B cell (primary cell): Measurements from ENCODE around the gene C3orf70. TPM values are rescaled to one million over a fixed set of nuclear protein-coding genes. Genes with fewer than 3 reads are reported as not detected.

ENCODE experiments used
- ATAC-seq: fragments of 200-7000 bp; cut with Tn5 transposase; one replicate; pipeline ENCODE4 v1.10.0; 2021; ENCODE audit warnings: low read depth, mild to moderate bottlenecking, moderate number of reproducible peaks, moderate library complexity
- CTCF ChIA-PET: fragments of 350-600 bp; sonication (Branson Sonifier 250); formaldehyde crosslinking; loops from one replicate; lab custom pipeline; 2021; ENCODE audit warnings: antibody characterized with exemption, inconsistent platforms; lab: Charles Lee
- POLR2A ChIA-PET: fragments of 350-600 bp; sonication (Branson Sonifier 250); formaldehyde crosslinking; loops from one replicate; lab custom pipeline; 2021; ENCODE audit warnings: antibody characterized with exemption; lab: Charles Lee
- DNase-seq: peaks from one replicate; pipeline ENCODE4 v3.0.0; 2013
- H2AFZ ChIP-seq: 2 replicates; pipeline ENCODE4 v1.6.1; 2012; ENCODE audit warnings: mild to moderate bottlenecking, low read depth, low read length; ENCODE audit not compliant: insufficient read depth, poor library complexity, severe bottlenecking
- H3K27ac ChIP-seq, 2 donors: 1 replicate in 1 of 2; 2 replicates in 1 of 2; pipeline ENCODE4 v1.5.1; 2012 to 2013; ENCODE audit warnings: low read length in 2 of 2, mild to moderate bottlenecking in 2 of 2, moderate library complexity in 1 of 2
- H3K27me3 ChIP-seq, 4 experiments: fragments of 200-600 bp in 1 of 4; sonication (generic) in 1 of 4; replicated peaks in 1 of 4; 1 replicate in 2 of 4; 2 replicates in 2 of 4; pipeline versions ENCODE4 v1.6.1 to v1.7.0; 2013 to 2016; ENCODE audit warnings: low read length in 3 of 4, mild to moderate bottlenecking in 2 of 4, mixed read lengths in 1 of 4, moderate library complexity in 1 of 4; ENCODE audit not compliant: insufficient read depth in 4 of 4, control insufficient read depth in 3 of 4; ENCODE audit errors: control extremely low read depth in 1 of 4
- H3K36me3 ChIP-seq, 2 experiments: replicated peaks in 1 of 2; 1 replicate in 1 of 2; 2 replicates in 1 of 2; pipeline versions ENCODE4 v1.6.1 to v1.7.1; 2013; ENCODE audit warnings: low read length in 1 of 2; ENCODE audit not compliant: insufficient read depth in 2 of 2, control insufficient read depth in 1 of 2; ENCODE audit errors: control extremely low read depth in 1 of 2, extremely low read depth in 1 of 2
- H3K4me1 ChIP-seq, 2 donors: fragments of 200-600 bp in 1 of 2; sonication (generic) in 1 of 2; 1 replicate in 1 of 2; 2 replicates in 1 of 2; pipeline versions ENCODE4 v1.5.1 to v1.6.1; 2013 to 2017; ENCODE audit warnings: low read length in 2 of 2; ENCODE audit not compliant: control insufficient read depth in 2 of 2, insufficient read depth in 2 of 2
- H3K4me2 ChIP-seq: replicated peaks from 2 replicates; pipeline ENCODE3; 2012; ENCODE audit warnings: mild to moderate bottlenecking, low read depth, low read length; ENCODE audit not compliant: poor library complexity, severe bottlenecking
- H3K4me3 ChIP-seq, 5 experiments: fragments of 200-600 bp in 1 of 5; sonication (generic) in 1 of 5; 1 replicate in 3 of 5; 2 replicates in 2 of 5; pipeline versions ENCODE4 v1.5.1 to v1.7.0; 2011 to 2016; ENCODE audit warnings: low read length in 4 of 5, mild to moderate bottlenecking in 4 of 5, low read depth in 2 of 5, control low read depth in 1 of 5, moderate library complexity in 1 of 5; ENCODE audit not compliant: insufficient read depth in 1 of 5; ENCODE audit errors: control extremely low read depth in 1 of 5, extremely low read depth in 1 of 5
- H3K79me2 ChIP-seq: fragments of 200-600 bp; sonication (generic); one replicate; pipeline ENCODE4 v1.6.0; 2016; ENCODE audit warnings: low read length; ENCODE audit not compliant: control insufficient read depth, insufficient read depth
- H3K9ac ChIP-seq: fragments of 200-600 bp; sonication (generic); 2 replicates; pipeline ENCODE4 v1.6.1; 2017; ENCODE audit warnings: mild to moderate bottlenecking, low read length, moderate library complexity
- H3K9me3 ChIP-seq, 3 donors: one replicate each; pipeline versions ENCODE4 v1.6.1 to v1.7.1; 2013; ENCODE audit warnings: low read length in 2 of 3; ENCODE audit not compliant: control insufficient read depth in 2 of 3, insufficient read depth in 1 of 3; ENCODE audit errors: control extremely low read depth in 1 of 3
- H4K20me1 ChIP-seq: 2 replicates; pipeline ENCODE4 v1.6.0; 2012; ENCODE audit warnings: mild to moderate bottlenecking, low read length; ENCODE audit not compliant: insufficient read depth, control insufficient read depth, poor library complexity, severe bottlenecking
- H3K27ac Mint-ChIP-seq: one replicate; pipeline ENCODE4 v1.8.0; 2021; ENCODE audit warnings: mixed read lengths
- H3K27me3 Mint-ChIP-seq: one replicate; pipeline ENCODE4 v1.8.0; 2021; ENCODE audit warnings: mixed read lengths
- H3K4me1 Mint-ChIP-seq: one replicate; pipeline ENCODE4 v1.8.0; 2021; ENCODE audit warnings: mixed read lengths
- H3K4me3 Mint-ChIP-seq: one replicate; pipeline ENCODE4 v1.8.0; 2021; ENCODE audit warnings: mixed read lengths
- H3K9me3 Mint-ChIP-seq: one replicate; pipeline ENCODE4 v1.8.0; 2022; ENCODE audit warnings: mixed read lengths; ENCODE audit not compliant: insufficient read depth
- EZH2 ChIP-seq: IDR thresholded peaks from 2 replicates; pipeline ENCODE4 v1.6.1; 2012; ENCODE audit warnings: borderline replicate concordance, low read depth, mild to moderate bottlenecking, moderate library complexity, low read length; ENCODE audit not compliant: insufficient read depth, poor library complexity, severe bottlenecking
- WGBS: methylation state at CpG from one replicate; pipeline ENCODE4 v1.1.5; 2013; ENCODE audit warnings: missing lambda C conversion rate; ENCODE audit not compliant: insufficient coverage; 5-methylcytosine and 5-hydroxymethylcytosine counted together
- intact Hi-C: fragments of 100-400 bp; cut with micrococcal nuclease; formaldehyde crosslinking; loops from one replicate; pipeline ENCODE4 v1.10.0; 2022
- polyA plus RNA-seq: library from polyadenylated mRNA; depleted of rRNA; stranded (reverse); fragments of >200 nt; gene quantifications from 2 replicates; pipeline ENCODE4 v1.2.3, GENCODE V29; 2012
- total RNA-seq, 2 donors: library from RNA; stranded (reverse); fragments of 120-200 nt in 1 of 2; gene quantifications; 1 replicate in 1 of 2; 2 replicates in 1 of 2; pipeline versions ENCODE4 v1.2.3 to v1.2.4, GENCODE V29; 2013 to 2022
- TF ChIP-seq, protein P1 (sequence below): fragments of 200-600 bp; IDR thresholded peaks from one replicate; pipeline ENCODE4 v1.8.0; 2022; ENCODE audit warnings: antibody characterized with exemption, mild to moderate bottlenecking

Gene C3orf70
- total and polyA plus RNA-seq, 2 donors (not counting 1 experiment from before 2014, with no cell fraction given): not detected

DNA sequence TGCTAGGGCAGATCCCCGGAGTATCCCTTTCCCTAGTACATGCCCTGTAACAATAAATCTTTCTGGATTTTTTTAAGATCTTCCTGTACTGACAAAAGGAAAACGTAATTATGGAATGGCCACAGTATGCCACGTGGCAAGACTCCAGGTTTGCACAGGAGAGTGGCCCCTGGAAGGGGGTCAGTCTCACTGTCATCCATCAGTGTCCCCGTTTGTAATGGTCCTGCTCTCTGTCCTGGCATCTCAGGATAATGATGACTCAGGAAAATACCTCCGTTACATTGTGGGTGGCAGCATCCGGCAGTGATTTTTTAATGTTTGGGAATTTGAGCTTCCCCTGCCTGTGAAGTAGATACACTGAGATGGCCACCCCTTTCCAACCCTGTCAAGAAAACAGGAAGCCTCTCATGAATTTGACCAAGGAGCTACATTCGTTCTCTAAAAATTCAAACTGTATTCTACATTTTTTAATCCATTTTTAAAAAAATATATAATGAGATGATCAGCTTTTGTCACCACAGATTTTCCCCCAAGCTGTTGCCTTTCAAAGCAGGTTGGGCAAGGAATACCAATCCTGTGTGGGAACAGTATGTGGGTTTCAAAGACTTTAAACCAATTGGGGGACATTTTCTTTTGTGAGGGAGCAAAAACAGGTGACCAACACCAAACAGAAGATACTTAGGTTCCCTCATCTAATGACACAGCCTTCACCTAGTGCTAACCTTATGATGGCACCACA, 110.4 kb downstream of the C3orf70 start:
- ChIA-PET CTCF (no interaction called here), POLR2A (no interaction called here)
- H3K9me3 Mint-ChIP-seq: peaks cover 2% of the 10 kb centered on the region

DNA sequence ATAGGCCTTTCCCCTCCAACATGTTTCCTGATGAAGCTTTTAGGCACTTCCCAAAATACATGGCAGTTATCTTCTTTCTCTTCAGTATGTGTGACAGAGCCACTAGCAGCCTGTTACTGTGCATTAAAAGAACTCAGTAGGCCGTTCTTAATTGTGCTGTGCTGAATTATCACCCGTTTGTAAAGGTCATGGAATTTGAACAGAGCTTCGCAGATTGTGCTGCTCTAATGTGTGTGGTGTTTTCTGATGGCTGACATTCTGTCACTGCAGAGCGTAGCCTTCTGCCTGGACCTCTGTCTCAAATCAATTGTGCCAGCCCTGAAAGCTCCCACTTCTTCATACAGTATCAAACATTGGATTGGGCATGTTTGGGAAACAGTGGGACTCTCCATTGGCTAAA, 111.3 kb downstream of the C3orf70 start:
- no peak overlapping the region for H3K27ac Mint-ChIP-seq
- Histone ChIP-seq H3K36me3 (peaks cover 0 to 10% of the 10 kb centered on the region in 2 experiments), H3K27me3 (no peaks in the 10 kb centered on the region), H3K4me2 (no peak overlapping the region), H3K4me1 (no peaks in the 10 kb centered on the region), H4K20me1 (no peaks in the 10 kb centered on the region), H3K27ac (no peak overlapping the region), H3K79me2 (no peaks in the 10 kb centered on the region), H2AFZ (no peak overlapping the region), H3K4me3 (no peak overlapping the region), H3K9me3 (peaks cover 0 to 4% (median 0%) of the 10 kb centered on the region in 3 donors), H3K9ac (no peak overlapping the region)
- H3K27me3 Mint-ChIP-seq: no peaks in the 10 kb centered on the region
- ChIA-PET CTCF (no interaction called here), POLR2A (no interaction called here)
- TF ChIP-seq EZH2: no peak
- TF ChIP-seq, protein P1, sequence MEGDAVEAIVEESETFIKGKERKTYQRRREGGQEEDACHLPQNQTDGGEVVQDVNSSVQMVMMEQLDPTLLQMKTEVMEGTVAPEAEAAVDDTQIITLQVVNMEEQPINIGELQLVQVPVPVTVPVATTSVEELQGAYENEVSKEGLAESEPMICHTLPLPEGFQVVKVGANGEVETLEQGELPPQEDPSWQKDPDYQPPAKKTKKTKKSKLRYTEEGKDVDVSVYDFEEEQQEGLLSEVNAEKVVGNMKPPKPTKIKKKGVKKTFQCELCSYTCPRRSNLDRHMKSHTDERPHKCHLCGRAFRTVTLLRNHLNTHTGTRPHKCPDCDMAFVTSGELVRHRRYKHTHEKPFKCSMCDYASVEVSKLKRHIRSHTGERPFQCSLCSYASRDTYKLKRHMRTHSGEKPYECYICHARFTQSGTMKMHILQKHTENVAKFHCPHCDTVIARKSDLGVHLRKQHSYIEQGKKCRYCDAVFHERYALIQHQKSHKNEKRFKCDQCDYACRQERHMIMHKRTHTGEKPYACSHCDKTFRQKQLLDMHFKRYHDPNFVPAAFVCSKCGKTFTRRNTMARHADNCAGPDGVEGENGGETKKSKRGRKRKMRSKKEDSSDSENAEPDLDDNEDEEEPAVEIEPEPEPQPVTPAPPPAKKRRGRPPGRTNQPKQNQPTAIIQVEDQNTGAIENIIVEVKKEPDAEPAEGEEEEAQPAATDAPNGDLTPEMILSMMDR: no peak
- 100% methylated on average over 2 of the region's 4 CpGs for WGBS
- no peak for DNase-seq
- peaks cover 2% of the 10 kb centered on the region for H3K9me3 Mint-ChIP-seq
- no peak overlapping the region for H3K4me3 Mint-ChIP-seq
- intact Hi-C loops: no loop called here
- ATAC-seq: no peak
- no peaks in the 10 kb centered on the region for H3K4me1 Mint-ChIP-seq

More for the DNA sequence above, 110.4 kb downstream of the C3orf70 start:
- Histone ChIP-seq H3K79me2 (no peaks in the 10 kb centered on the region), H2AFZ (no peak overlapping the region), H3K4me1 (no peaks in the 10 kb centered on the region), H3K9ac (no peak overlapping the region), H3K4me2 (no peak overlapping the region), H3K27ac (no peak overlapping the region), H3K4me3 (no peak overlapping the region), H4K20me1 (no peaks in the 10 kb centered on the region), H3K9me3 (no peaks in the 10 kb centered on the region), H3K27me3 (no peaks in the 10 kb centered on the region), H3K36me3 (peaks cover 0 to 13% of the 10 kb centered on the region in 2 experiments)
- Mint-ChIP-seq H3K27ac (no peak overlapping the region), H3K4me1 (no peaks in the 10 kb centered on the region), H3K4me3 (no peak overlapping the region), H3K27me3 (no peaks in the 10 kb centered on the region)
- no peak for DNase-seq
- 97% methylated on average over 5 of the region's 7 CpGs for WGBS
- intact Hi-C loops: no loop called here
- TF ChIP-seq, protein P1: no peak
- no peak for TF ChIP-seq EZH2
- ATAC-seq: no peak
